RWPE1 (cell line): Measurements from ENCODE around the gene NR4A3.

Experiments
- CTCF ChIA-PET: fragments of 350-600 bp; sonication (Branson Sonifier 250); formaldehyde crosslinking; extraction: SDS; loops from one replicate; lab custom pipeline; 2021; lab: Yijun Ruan, JAX
- POLR2A ChIA-PET: fragments of 400-600 bp; formaldehyde crosslinking; extraction: SDS; loops from one replicate; lab custom pipeline; 2020; ENCODE audit warnings: antibody characterized with exemption; ENCODE audit not compliant: low non-redundant PET; lab: Yijun Ruan, JAX
- DNase-seq: peaks from one replicate; pipeline ENCODE4 v3.0.0; 2012; ENCODE audit warnings: low spot score
- H3K27ac ChIP-seq: fragments of 450-650 bp; 2 replicates; pipeline ENCODE4 v1.5.1; 2017
- TF ChIP-seq, protein P1 (sequence below): fragments of 450-650 bp; conservative IDR thresholded peaks from 2 replicates; pipeline ENCODE4 v1.5.1; 2017; ENCODE audit warnings: low read depth, mild to moderate bottlenecking

NR4A3 gene

DNA sequence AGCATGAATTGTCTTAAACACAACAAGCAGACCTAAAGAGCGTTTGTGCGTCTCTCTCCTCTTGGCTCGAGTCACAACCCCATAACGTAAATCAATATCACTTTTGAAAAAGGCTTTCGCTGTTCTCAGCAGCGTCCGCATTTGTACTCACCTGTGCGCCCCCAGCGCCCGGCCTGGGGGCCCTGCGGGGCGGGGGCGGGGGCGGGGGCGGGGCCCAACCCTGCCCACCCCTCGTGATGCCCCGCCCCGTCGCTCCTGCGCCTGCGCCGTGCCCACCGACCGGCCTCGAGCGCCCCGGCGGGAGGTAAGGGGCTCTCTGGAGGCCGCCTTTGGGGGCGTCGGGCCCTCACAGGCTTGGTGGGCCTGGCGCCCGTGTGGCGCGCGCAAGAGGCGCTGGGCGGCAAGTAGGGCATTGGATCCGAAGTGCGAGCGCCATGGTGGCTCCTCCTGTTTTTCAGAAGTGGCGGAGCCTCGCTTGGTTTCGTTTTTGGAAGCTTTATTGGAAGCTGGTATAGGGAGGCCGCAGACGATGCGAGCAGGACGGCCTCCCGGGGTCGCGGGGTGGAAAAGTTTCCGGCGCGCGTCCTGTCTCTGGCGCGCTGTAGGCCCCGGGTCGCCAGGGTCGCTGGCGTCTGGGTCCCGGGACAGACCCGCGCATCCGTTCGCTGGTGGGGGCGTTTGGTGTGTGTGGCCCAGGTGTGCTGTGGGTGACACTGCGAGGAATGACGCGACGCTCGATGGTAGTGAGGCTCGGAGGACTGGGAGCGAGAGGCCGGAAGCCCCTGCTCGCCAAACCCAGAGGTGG, 84.9 kb downstream of the NR4A3 start, which contains the start of gene STX17:
Gene STX17, plus strand, starts transcription at position 252 of the 805 bp plus-strand sequence. CDS start 8,586 bp downstream, outside the sequence.
- DNase-seq = peak; percentile 91
- POLR2A ChIA-PET = no interaction called here
- TF ChIP-seq, protein P1, sequence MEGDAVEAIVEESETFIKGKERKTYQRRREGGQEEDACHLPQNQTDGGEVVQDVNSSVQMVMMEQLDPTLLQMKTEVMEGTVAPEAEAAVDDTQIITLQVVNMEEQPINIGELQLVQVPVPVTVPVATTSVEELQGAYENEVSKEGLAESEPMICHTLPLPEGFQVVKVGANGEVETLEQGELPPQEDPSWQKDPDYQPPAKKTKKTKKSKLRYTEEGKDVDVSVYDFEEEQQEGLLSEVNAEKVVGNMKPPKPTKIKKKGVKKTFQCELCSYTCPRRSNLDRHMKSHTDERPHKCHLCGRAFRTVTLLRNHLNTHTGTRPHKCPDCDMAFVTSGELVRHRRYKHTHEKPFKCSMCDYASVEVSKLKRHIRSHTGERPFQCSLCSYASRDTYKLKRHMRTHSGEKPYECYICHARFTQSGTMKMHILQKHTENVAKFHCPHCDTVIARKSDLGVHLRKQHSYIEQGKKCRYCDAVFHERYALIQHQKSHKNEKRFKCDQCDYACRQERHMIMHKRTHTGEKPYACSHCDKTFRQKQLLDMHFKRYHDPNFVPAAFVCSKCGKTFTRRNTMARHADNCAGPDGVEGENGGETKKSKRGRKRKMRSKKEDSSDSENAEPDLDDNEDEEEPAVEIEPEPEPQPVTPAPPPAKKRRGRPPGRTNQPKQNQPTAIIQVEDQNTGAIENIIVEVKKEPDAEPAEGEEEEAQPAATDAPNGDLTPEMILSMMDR = 0 out of 2 replicates have a peak, but pooled peaks have one; percentile 11
- CTCF ChIA-PET = no interaction called here
- H3K27ac ChIP-seq = peak within 1 kb of the TSS; percentile 87

DNA sequence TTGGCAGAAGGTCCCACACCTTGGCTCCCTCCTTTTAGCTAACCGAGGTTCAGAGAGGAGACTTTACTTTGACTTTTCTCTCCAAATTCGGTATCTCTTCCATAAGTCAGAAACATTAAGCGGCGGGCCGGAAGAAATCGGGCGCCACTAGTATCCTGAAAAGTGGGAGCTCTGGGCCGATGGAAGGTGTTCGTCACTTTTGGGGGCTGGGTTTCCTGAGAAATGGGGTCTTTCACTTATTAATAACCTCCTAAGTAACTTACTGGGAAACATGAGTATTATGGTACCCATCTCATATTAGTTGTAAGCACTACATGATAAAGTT, 85.5 kb downstream of the NR4A3 start:
- POLR2A ChIA-PET = no interaction called here
- TF ChIP-seq, protein P1 = no peak
- CTCF ChIA-PET = no interaction called here
- peak overlapping the region; percentile 87 for H3K27ac ChIP-seq
- DNase-seq = no peak

DNA sequence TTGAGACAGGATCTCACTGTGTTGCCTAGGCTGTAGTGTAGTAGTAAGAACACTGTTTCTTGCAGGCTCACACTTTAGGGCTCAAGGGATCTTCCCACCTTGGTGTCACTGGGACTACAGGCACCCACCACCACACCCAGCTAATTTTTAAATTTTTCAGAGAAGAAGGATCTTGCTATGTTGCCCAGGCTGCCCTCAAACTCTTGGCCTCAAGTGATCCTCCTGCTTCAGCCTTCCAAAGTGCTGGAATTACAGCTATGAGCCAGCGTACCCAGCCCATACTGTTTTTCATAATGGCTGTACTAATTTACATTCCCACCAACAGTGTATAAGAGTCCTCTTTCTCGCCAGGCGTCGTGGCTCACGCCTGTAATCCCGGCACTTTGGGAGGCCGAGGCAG, 89.9 kb downstream of the NR4A3 start:
- TF ChIP-seq, protein P1 = no peak
- ChIA-PET CTCF (interaction anchor here (0.6 kb wide), 1 partner anchor 686 kb away, joined by 3 read pairs; no protein-coding TSS in a partner anchor), POLR2A (no interaction called here)
- no peak for DNase-seq
- H3K27ac ChIP-seq = no peak overlapping the region
